ENCODE measurements around the gene FCHSD2.

GRCh38 chr11:72965672-72966071 is 176.4 kb downstream of the FCHSD2 start:
- TF ChIP-seq CTCF (IDR thresholded peaks at IDR 0.05; ENCODE audit: low read depth, low read length, missing input control): no peak
- no peak for TF ChIP-seq SP1 (IDR thresholded peaks at IDR 0.05)
- no peak for TF ChIP-seq GABPA (IDR thresholded peaks at IDR 0.05 in 1 of 2, conservative IDR thresholded peaks at IDR 0.05 in 1 of 2)
- no peak for TF ChIP-seq ZBTB33 (IDR thresholded peaks at IDR 0.05)
- TF ChIP-seq EGR1 (IDR thresholded peaks at IDR 0.05; ENCODE audit: low read depth in 2 of 2): no peak
- TF ChIP-seq HNF4G (IDR thresholded peaks at IDR 0.05): no peak
- TF ChIP-seq FOXA1 (IDR thresholded peaks at IDR 0.05): no peak
- no peak for TF ChIP-seq YY1 (IDR thresholded peaks at IDR 0.05)
- TF ChIP-seq TAF1 (conservative IDR thresholded peaks at IDR 0.05): no peak
- TF ChIP-seq ATF3 (IDR thresholded peaks at IDR 0.05): no peak
- no peak for TF ChIP-seq JUND (IDR thresholded peaks at IDR 0.05)

All from liver (tissue), 3 donors.